Measurements from ENCODE around the gene CHN2.

CHN2 gene

GRCh38 chr7:29480934-29481651, 286.5 kb downstream of the CHN2 start:
- DNase-seq = no peak

GRCh38 chr7:29482056-29482455, 287.5 kb downstream of the CHN2 start:
- no peak for DNase-seq

- no peak for DNase-seq
Measured at GRCh38 chr7:29483219-29484104, 288.9 kb downstream of the CHN2 start.

- DNase-seq = no peak
Measured at GRCh38 chr7:29484280-29484679, 289.7 kb downstream of the CHN2 start.

GRCh38 chr7:29485339-29486190, 291.0 kb downstream of the CHN2 start:
- no peak for DNase-seq

- DNase-seq = no peak
Measured at GRCh38 chr7:29486191-29486700, 291.7 kb downstream of the CHN2 start.

- DNase-seq = no peak
Measured at GRCh38 chr7:29487424-29487823, 292.8 kb downstream of the CHN2 start.

GRCh38 chr7:29488203-29488970, 293.8 kb downstream of the CHN2 start:
- no peak for DNase-seq

GRCh38 chr7:29488977-29489376, 294.4 kb downstream of the CHN2 start:
- no peak for DNase-seq

GRCh38 chr7:29490094-29490607, 295.6 kb downstream of the CHN2 start:
- DNase-seq = no peak

- no peak for DNase-seq
Measured at GRCh38 chr7:29494350-29494749, 299.8 kb downstream of the CHN2 start.

- no peak for DNase-seq
Measured at GRCh38 chr7:29495653-29496052, 301.1 kb downstream of the CHN2 start.

- DNase-seq = no peak
Measured at GRCh38 chr7:29496355-29497020, 301.9 kb downstream of the CHN2 start.

GRCh38 chr7:29499932-29500331, 305.4 kb downstream of the CHN2 start:
- no peak for DNase-seq

- DNase-seq = no peak
Measured at GRCh38 chr7:29500719-29501118, 306.1 kb downstream of the CHN2 start.

GRCh38 chr7:29502133-29502532, 307.6 kb downstream of the CHN2 start:
- DNase-seq = no peak

- no peak for DNase-seq
Measured at GRCh38 chr7:29505931-29506330, 311.4 kb downstream of the CHN2 start.

GRCh38 chr7:29508608-29509007, 314.0 kb downstream of the CHN2 start:
- no peak for DNase-seq

- DNase-seq = no peak
Measured at GRCh38 chr7:29510028-29510427, 315.5 kb downstream of the CHN2 start.

- no peak for DNase-seq
Measured at GRCh38 chr7:29511337-29511736, 316.8 kb downstream of the CHN2 start.

- no peak for DNase-seq
Measured at GRCh38 chr7:29511851-29512250, 317.3 kb downstream of the CHN2 start.
